ENCODE measurements around the gene BEAN1. TPM values are rescaled to one million over a fixed set of nuclear protein-coding genes. Genes with fewer than 3 reads are reported as not detected.

BEAN1 gene
- total and polyA plus RNA-seq, 12 donors, result 0.26 to 9.6 (median 2.0) TPM

GRCh38 chr16:66379571-66379941, 47.5 kb upstream of the BEAN1 start:
- Histone ChIP-seq H3K27ac (peak overlapping the region in 3 of 10 donors; percentile 4 to 79 (median 31)), H3K4me1 (peaks cover 7 to 92% (median 38%) of the 10 kb centered on the region in 9 donors), H3K27me3 (no peaks in the 10 kb centered on the region), H3K36me3 (peaks cover 0 to 36% (median 0%) of the 10 kb centered on the region in 9 donors), H3K4me3 (no peak overlapping the region), H3K9me3 (no peaks in the 10 kb centered on the region)
- ATAC-seq, result no peak
- no peak for TF ChIP-seq CTCF (IDR thresholded peaks at IDR 0.05)
- intact Hi-C loops (cut with DNase I), result no loop called here
- WGBS, 2 donors, result 95 to 100% methylated on average over 3 of the region's 3 CpGs
- no peak for DNase-seq

GRCh38 chr16:66380421-66380820, 46.7 kb upstream of the BEAN1 start:
- H3K4me1 ChIP-seq, result peaks cover 7 to 90% (median 38%) of the 10 kb centered on the region in 9 donors
- peaks cover 0 to 3% (median 0%) of the 10 kb centered on the region in 11 donors for H3K9me3 ChIP-seq
- 56 to 81% methylated on average over 3 of the region's 3 CpGs for WGBS, 2 donors
- no peaks in the 10 kb centered on the region for H3K27me3 ChIP-seq
- intact Hi-C loops (cut with DNase I), result no loop called here
- H3K36me3 ChIP-seq, result peaks cover 0 to 36% (median 0%) of the 10 kb centered on the region in 9 donors
- DNase-seq, result no peak
- H3K27ac ChIP-seq, result peak overlapping the region in 1 of 10 donors; percentile 89
- no peak for ATAC-seq
- TF ChIP-seq CTCF (IDR thresholded peaks at IDR 0.05), result no peak
- H3K4me3 ChIP-seq, result no peak overlapping the region

GRCh38 chr16:66381585-66382170, 45.4 kb upstream of the BEAN1 start:
- H3K27ac ChIP-seq, result peak overlapping the region; percentile 63 to 89 (median 78)
- H3K4me1 ChIP-seq, result peaks cover 7 to 90% (median 31%) of the 10 kb centered on the region in 9 donors
- H3K9me3 ChIP-seq, result peaks cover 0 to 5% (median 0%) of the 10 kb centered on the region in 11 donors
- ATAC-seq, result peak in 4 of 8 donors; percentile 2 to 19 (median 3)
- peak in 1 of 9 donors; percentile 15 for TF ChIP-seq CTCF (IDR thresholded peaks at IDR 0.05)
- 45 to 63% methylated on average over 5 of the region's 5 CpGs for WGBS, 2 donors
- no peak for DNase-seq
- H3K36me3 ChIP-seq, result peaks cover 0 to 38% (median 0%) of the 10 kb centered on the region in 9 donors
- H3K4me3 ChIP-seq, result peak overlapping the region in 1 of 10 donors; percentile 19
- intact Hi-C loops (cut with DNase I), result no loop called here
- H3K27me3 ChIP-seq, result no peaks in the 10 kb centered on the region

- H3K27ac ChIP-seq, result peak overlapping the region; percentile 64 to 89 (median 78)
- WGBS, 2 donors, result 57 to 68% methylated on average over 13 of the region's 13 CpGs
Observed at GRCh38 chr16:66382171-66382965, 44.7 kb upstream of the BEAN1 start.

More at GRCh38 chr16:66382171-66382965, 44.7 kb upstream of the BEAN1 start:
- ATAC-seq (peak; percentile 65 to 93 (median 82)), DNase-seq (peak in 1 of 2 donors; percentile 69)
- intact Hi-C loops (cut with DNase I), result no loop called here
- peak overlapping the region in 3 of 10 donors; percentile 6 to 19 (median 10) for H3K4me3 ChIP-seq
- peaks cover 0 to 45% (median 0%) of the 10 kb centered on the region in 9 donors for H3K36me3 ChIP-seq
- peaks cover 7 to 90% (median 33%) of the 10 kb centered on the region in 9 donors for H3K4me1 ChIP-seq
- peak in 3 of 9 donors; percentile 23 to 29 (median 26) for TF ChIP-seq CTCF (IDR thresholded peaks at IDR 0.05)
- H3K27me3 ChIP-seq, result no peaks in the 10 kb centered on the region
- peaks cover 0 to 5% (median 0%) of the 10 kb centered on the region in 11 donors for H3K9me3 ChIP-seq

Measured in heart right ventricle (tissue), 16 donors.